H9 (cell line): ENCODE measurements around the gene MTSS2. TPM values are rescaled to one million over a fixed set of nuclear protein-coding genes. Genes with fewer than 3 reads are reported as not detected.

Experiments used
- DNase-seq: peaks from one replicate; pipeline ENCODE4 v3.0.0-alpha.2; 2017
- H2AFZ ChIP-seq: one replicate; pipeline ENCODE4 v1.6.1; 2013; ENCODE audit warnings: mild to moderate bottlenecking, low read length, control low read depth, moderate library complexity
- H2AK5ac ChIP-seq: 2 replicates; pipeline ENCODE4 v1.6.1; 2013; ENCODE audit warnings: low read length, control low read depth, mixed read lengths; ENCODE audit not compliant: insufficient read length
- H2BK120ac ChIP-seq: one replicate; pipeline ENCODE4 v1.6.1; 2013; ENCODE audit warnings: low read depth, mild to moderate bottlenecking, low read length, control low read depth, inconsistent platforms; ENCODE audit not compliant: poor library complexity, severe bottlenecking
- H2BK12ac ChIP-seq: 2 replicates; pipeline ENCODE4 v1.6.1; 2013; ENCODE audit warnings: low read length, control low read depth, mixed read lengths, low read depth; ENCODE audit not compliant: insufficient read length
- H2BK15ac ChIP-seq: 2 replicates; pipeline ENCODE4 v1.6.1; 2013; ENCODE audit warnings: low read depth, low read length, control low read depth
- H2BK20ac ChIP-seq: one replicate; pipeline ENCODE4 v1.6.1; 2013; ENCODE audit warnings: low read depth, mild to moderate bottlenecking, low read length, control low read depth, inconsistent platforms; ENCODE audit not compliant: poor library complexity, severe bottlenecking
- H2BK5ac ChIP-seq: 2 replicates; pipeline ENCODE4 v1.6.1; 2013; ENCODE audit warnings: low read length, control low read depth, mixed read lengths; ENCODE audit not compliant: insufficient read length
- H3K14ac ChIP-seq: 2 replicates; pipeline ENCODE4 v1.6.1; 2013; ENCODE audit warnings: low read length, control low read depth; ENCODE audit not compliant: insufficient read depth
- H3K18ac ChIP-seq: 2 replicates; pipeline ENCODE4 v1.6.1; 2013; ENCODE audit warnings: low read depth, mild to moderate bottlenecking, mixed read lengths, low read length, control low read depth; ENCODE audit not compliant: insufficient read length
- H3K23ac ChIP-seq: 2 replicates; pipeline ENCODE4 v1.6.1; 2013; ENCODE audit warnings: low read length, control low read depth, mixed read lengths, low read depth; ENCODE audit not compliant: insufficient read length
- H3K23me2 ChIP-seq: 2 replicates; pipeline ENCODE4 v1.6.1; 2013; ENCODE audit warnings: low read depth, mild to moderate bottlenecking, mixed read lengths, low read length, control low read depth; ENCODE audit not compliant: insufficient read length, poor library complexity, severe bottlenecking
- H3K27ac ChIP-seq: 2 replicates; pipeline ENCODE4 v1.5.1; 2013; ENCODE audit warnings: low read length, control low read depth, mixed read lengths, low read depth; ENCODE audit not compliant: insufficient read length
- H3K27me3 ChIP-seq: 2 replicates; pipeline ENCODE4 v1.6.1; 2013; ENCODE audit warnings: low read length, control low read depth, inconsistent platforms; ENCODE audit not compliant: insufficient read depth
- H3K4ac ChIP-seq: 2 replicates; pipeline ENCODE4 v1.6.1; 2013; ENCODE audit warnings: low read depth, mild to moderate bottlenecking, control low read depth, inconsistent platforms, low read length, moderate library complexity
- H3K4me1 ChIP-seq: 2 replicates; pipeline ENCODE4 v1.6.1; 2013; ENCODE audit warnings: low read length, control low read depth, inconsistent platforms; ENCODE audit not compliant: insufficient read depth
- H3K4me2 ChIP-seq: 2 replicates; pipeline ENCODE4 v1.6.1; 2013; ENCODE audit warnings: low read length, control low read depth, mixed read lengths; ENCODE audit not compliant: insufficient read length, insufficient read depth
- H3K56ac ChIP-seq: 2 replicates; pipeline ENCODE4 v1.6.1; 2013; ENCODE audit warnings: low read depth, mild to moderate bottlenecking, mixed read lengths, low read length, control low read depth; ENCODE audit not compliant: insufficient read length
- H3K79me1 ChIP-seq: 2 replicates; pipeline ENCODE4 v1.6.1; 2013; ENCODE audit warnings: low read depth, mild to moderate bottlenecking, moderate library complexity, low read length, control low read depth, inconsistent platforms; ENCODE audit not compliant: insufficient read depth, poor library complexity, severe bottlenecking
- H3K79me2 ChIP-seq: 2 replicates; pipeline ENCODE4 v1.6.1; 2013; ENCODE audit warnings: low read length, control low read depth, inconsistent platforms; ENCODE audit not compliant: insufficient read depth
- H3K9ac ChIP-seq: 2 replicates; pipeline ENCODE4 v1.6.1; 2013; ENCODE audit warnings: low read length, control low read depth, mixed read lengths; ENCODE audit not compliant: insufficient read length; ENCODE audit errors: extremely low read depth
- H3K9me3 ChIP-seq: one replicate; pipeline ENCODE4 v1.6.1; 2013; ENCODE audit warnings: low read depth, low read length, inconsistent platforms; ENCODE audit not compliant: control insufficient read depth
- H3T11ph ChIP-seq: one replicate; pipeline ENCODE4 v1.6.1; 2013; ENCODE audit warnings: mild to moderate bottlenecking, low read length, control low read depth, inconsistent platforms
- H4K20me1 ChIP-seq: one replicate; pipeline ENCODE4 v1.6.1; 2013; ENCODE audit not compliant: control insufficient read depth, insufficient read length, insufficient read depth
- H4K5ac ChIP-seq: 2 replicates; pipeline ENCODE4 v1.6.1; 2013; ENCODE audit warnings: low read depth, mild to moderate bottlenecking, mixed read lengths, low read length, control low read depth; ENCODE audit not compliant: insufficient read length
- H4K8ac ChIP-seq: replicated peaks from 2 replicates; pipeline ENCODE4 v1.6.1; 2013; ENCODE audit warnings: low read length, control low read depth, mixed read lengths, low read depth; ENCODE audit not compliant: insufficient read length
- H4K91ac ChIP-seq: 2 replicates; pipeline ENCODE4 v1.6.1; 2013; ENCODE audit warnings: low read depth, mild to moderate bottlenecking, moderate library complexity, mixed read lengths, low read length, control low read depth; ENCODE audit not compliant: insufficient read length
- H3K27ac Mint-ChIP-seq, 3 experiments: 2 replicates in 2 of 3; 3 replicates in 1 of 3; pipeline ENCODE4 v1.8.0; 2020 to 2021; ENCODE audit warnings: mixed read lengths in 3 of 3, mild to moderate bottlenecking in 1 of 3, moderate library complexity in 1 of 3
- H3K27me3 Mint-ChIP-seq: 2 replicates; pipeline ENCODE4 v1.8.0; 2021; ENCODE audit warnings: low read depth, mild to moderate bottlenecking, moderate library complexity, mixed read lengths
- H3K36me3 Mint-ChIP-seq, 3 experiments: 2 replicates in 2 of 3; 3 replicates in 1 of 3; pipeline ENCODE4 v1.8.0; 2020 to 2021; ENCODE audit warnings: low read depth in 3 of 3, mixed read lengths in 3 of 3; ENCODE audit not compliant: insufficient read depth in 1 of 3
- H3K4me1 Mint-ChIP-seq, 2 experiments: 2 replicates each; pipeline ENCODE4 v1.8.0; 2020; ENCODE audit warnings: mixed read lengths in 2 of 2
- H3K4me3 Mint-ChIP-seq, 2 experiments: 2 replicates in 1 of 2; 3 replicates in 1 of 2; pipeline ENCODE4 v1.8.0; 2020 to 2021; ENCODE audit warnings: mild to moderate bottlenecking in 2 of 2, mixed read lengths in 2 of 2, moderate library complexity in 1 of 2
- H3K9me3 Mint-ChIP-seq, 2 experiments: 2 replicates in 1 of 2; 3 replicates in 1 of 2; pipeline ENCODE4 v1.8.0; 2020; ENCODE audit warnings: mild to moderate bottlenecking in 2 of 2, mixed read lengths in 2 of 2, moderate library complexity in 1 of 2
- WGBS: extraction: QIAGEN DNeasy Blood & Tissue Kit; methylation state at CpG from one replicate; pipeline ENCODE4 v1.1.7; 2013; ENCODE audit warnings: missing lambda C conversion rate, low lambda C conversion rate, mixed read lengths; ENCODE audit not compliant: insufficient read length; ENCODE audit errors: extremely low coverage; 5-methylcytosine and 5-hydroxymethylcytosine counted together
- total RNA-seq: library from RNA; stranded (reverse); gene quantifications from 2 replicates; pipeline ENCODE4 v1.2.1, GENCODE V29; 2021
- TF ChIP-seq, protein P1 (sequence below): fragments of 200-600 bp; sonication (generic); conservative IDR thresholded peaks from 3 replicates; pipeline ENCODE4 v1.8.0; 2021; ENCODE audit warnings: antibody characterized with exemption, mild to moderate bottlenecking

The MTSS2 gene
- total RNA-seq, 1 experiment from 2014 or later: 41.0 TPM

GRCh38 chr16:70662991-70663523, 22.8 kb downstream of the MTSS2 start:
- H3K4me1 Mint-ChIP-seq: peaks cover 4 to 16% of the 10 kb centered on the region in 2 experiments; a peak in 3 of 4 replicates
- no peaks in the 10 kb centered on the region for H3K27me3 ChIP-seq
- no peak overlapping the region for H2AK5ac ChIP-seq
- H3K4me3 Mint-ChIP-seq: no peak overlapping the region
- H3K79me1 ChIP-seq: no peaks in the 10 kb centered on the region
- H3K4ac ChIP-seq: no peak overlapping the region
- no peak overlapping the region for H2AFZ ChIP-seq
- no peak overlapping the region for H3K23ac ChIP-seq
- H3K9me3 Mint-ChIP-seq: no peaks in the 10 kb centered on the region; a peak in 1 of 5 replicates
- peaks cover 3% of the 10 kb centered on the region; the same call in 1 of the 2 replicates for H3K4me1 ChIP-seq
- no CpG with 5 or more reads among the region's 13 CpGs for WGBS
- no peak overlapping the region for H3K4me2 ChIP-seq
- no peaks in the 10 kb centered on the region for H3K79me2 ChIP-seq
- H3K27me3 Mint-ChIP-seq: no peaks in the 10 kb centered on the region; the same call in 1 of the 2 replicates
- no peak overlapping the region for H2BK15ac ChIP-seq
- no peak overlapping the region for H2BK5ac ChIP-seq
- H4K8ac ChIP-seq: no peak overlapping the region
- no peak overlapping the region for H3K18ac ChIP-seq
- no peak overlapping the region for H4K5ac ChIP-seq
- no peak overlapping the region for H2BK120ac ChIP-seq
- H3K9me3 ChIP-seq: no peaks in the 10 kb centered on the region
- no peak overlapping the region for H3K14ac ChIP-seq
- no peak overlapping the region for H2BK12ac ChIP-seq
- H4K91ac ChIP-seq: no peak overlapping the region
- peaks cover 22 to 37% (median 28%) of the 10 kb centered on the region in 3 experiments; a peak in 6 of 7 replicates for H3K36me3 Mint-ChIP-seq
- H2BK20ac ChIP-seq: no peak overlapping the region
- H3K9ac ChIP-seq: no peak overlapping the region
- H3K56ac ChIP-seq: no peak overlapping the region
- no peak overlapping the region for H3K27ac Mint-ChIP-seq
- no peak overlapping the region for H3T11ph ChIP-seq
- DNase-seq: peak; percentile 29
- no peak overlapping the region for H3K27ac ChIP-seq
- TF ChIP-seq, protein P1, sequence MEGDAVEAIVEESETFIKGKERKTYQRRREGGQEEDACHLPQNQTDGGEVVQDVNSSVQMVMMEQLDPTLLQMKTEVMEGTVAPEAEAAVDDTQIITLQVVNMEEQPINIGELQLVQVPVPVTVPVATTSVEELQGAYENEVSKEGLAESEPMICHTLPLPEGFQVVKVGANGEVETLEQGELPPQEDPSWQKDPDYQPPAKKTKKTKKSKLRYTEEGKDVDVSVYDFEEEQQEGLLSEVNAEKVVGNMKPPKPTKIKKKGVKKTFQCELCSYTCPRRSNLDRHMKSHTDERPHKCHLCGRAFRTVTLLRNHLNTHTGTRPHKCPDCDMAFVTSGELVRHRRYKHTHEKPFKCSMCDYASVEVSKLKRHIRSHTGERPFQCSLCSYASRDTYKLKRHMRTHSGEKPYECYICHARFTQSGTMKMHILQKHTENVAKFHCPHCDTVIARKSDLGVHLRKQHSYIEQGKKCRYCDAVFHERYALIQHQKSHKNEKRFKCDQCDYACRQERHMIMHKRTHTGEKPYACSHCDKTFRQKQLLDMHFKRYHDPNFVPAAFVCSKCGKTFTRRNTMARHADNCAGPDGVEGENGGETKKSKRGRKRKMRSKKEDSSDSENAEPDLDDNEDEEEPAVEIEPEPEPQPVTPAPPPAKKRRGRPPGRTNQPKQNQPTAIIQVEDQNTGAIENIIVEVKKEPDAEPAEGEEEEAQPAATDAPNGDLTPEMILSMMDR: no peak
- no peaks in the 10 kb centered on the region for H4K20me1 ChIP-seq
- no peaks in the 10 kb centered on the region for H3K23me2 ChIP-seq
